BLaER1 (cell line): ENCODE data around the gene ALDH1L2.

Experiments used
- H3K27ac ChIP-seq: shearing (Covaris generic); formaldehyde crosslinking; 2 replicates; pipeline ENCODE4 v1.8.1; 2022
- H3K27me3 ChIP-seq: shearing (Covaris generic); formaldehyde crosslinking; 2 replicates; pipeline ENCODE4 v1.8.1; 2022
- H3K36me3 ChIP-seq: shearing (Covaris generic); formaldehyde crosslinking; 2 replicates; pipeline ENCODE4 v1.8.1; 2022
- H3K4me1 ChIP-seq: shearing (Covaris generic); formaldehyde crosslinking; 2 replicates; pipeline ENCODE4 v1.8.1; 2022
- H3K4me2 ChIP-seq: shearing (Covaris generic); formaldehyde crosslinking; 2 replicates; pipeline ENCODE4 v1.8.1; 2022
- H3K4me3 ChIP-seq: shearing (Covaris generic); formaldehyde crosslinking; 2 replicates; pipeline ENCODE4 v1.8.1; 2022
- H3K9ac ChIP-seq: shearing (Covaris generic); formaldehyde crosslinking; 2 replicates; pipeline ENCODE4 v1.8.1; 2022
- H3K9me3 ChIP-seq: shearing (Covaris generic); formaldehyde crosslinking; 2 replicates; pipeline ENCODE4 v1.8.1; 2022
- H4K20me1 ChIP-seq: shearing (Covaris generic); formaldehyde crosslinking; 2 replicates; pipeline ENCODE4 v1.8.1; 2022
- Cebpa-rat ChIP-seq: shearing (Covaris generic); IDR thresholded peaks from 2 replicates; pipeline ENCODE4 v1.8.1; 2022

ALDH1L2 gene

DNA sequence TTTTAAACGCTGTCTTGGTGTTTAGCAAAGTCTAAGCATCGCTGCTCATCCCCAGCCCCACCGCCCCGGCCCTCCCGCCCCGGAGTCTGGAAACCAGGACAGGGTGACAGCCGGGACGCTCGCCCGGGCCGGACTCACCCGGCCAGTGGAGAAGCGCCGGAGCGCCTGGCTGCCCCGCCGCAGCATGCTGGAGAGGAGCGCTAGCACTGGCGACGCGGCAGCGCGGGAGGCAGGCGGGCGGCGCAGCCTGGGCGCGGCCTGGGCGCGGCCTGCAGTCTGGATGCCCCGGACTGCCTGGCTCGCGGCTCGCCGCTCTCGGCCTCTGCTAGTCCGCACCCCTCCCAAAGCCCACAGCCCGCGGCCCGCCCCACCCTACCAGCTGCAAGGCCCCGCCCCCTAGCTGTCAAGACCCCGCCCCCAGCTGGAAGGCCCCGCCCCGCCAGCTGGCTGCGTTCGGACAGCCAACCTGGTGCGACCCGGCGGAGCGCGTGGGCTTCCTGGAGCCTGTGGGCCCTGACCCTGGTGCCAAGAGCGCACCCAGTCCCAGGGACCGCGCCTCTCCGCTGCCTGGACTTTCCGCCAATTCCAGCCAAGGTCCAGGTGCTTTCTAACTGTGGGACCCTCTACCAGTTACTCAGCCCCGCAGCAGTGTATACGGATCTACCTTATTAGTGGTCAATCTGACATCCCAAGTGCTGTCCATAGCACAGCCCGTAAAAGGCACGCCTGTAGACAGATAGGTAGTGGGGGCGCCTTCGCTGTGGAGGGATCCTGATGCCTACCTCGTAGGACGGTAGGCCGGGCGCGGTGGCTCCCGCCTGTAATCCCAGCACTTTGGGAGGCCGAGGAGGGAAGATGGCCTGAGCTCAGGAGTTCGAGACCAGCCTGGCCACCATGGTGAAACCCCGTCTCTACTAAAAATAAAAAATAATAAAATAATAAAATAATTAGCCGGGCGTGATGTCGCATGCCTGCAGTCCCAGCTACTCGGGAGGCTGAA is at the start of gene ALDH1L2:
Gene ALDH1L2, minus strand, starts transcription at position 208 of the 1,000 bp plus-strand sequence. Its CDS starts 22 bp downstream, at position 186.
- no peak for TF ChIP-seq Cebpa-rat
- peaks cover 25% of the 10 kb centered on the region for H3K9me3 ChIP-seq
- H3K27ac ChIP-seq: no peak within 1 kb of the TSS
- peaks cover 19% of the 10 kb centered on the region for H3K27me3 ChIP-seq
- peaks cover 8% of the 10 kb centered on the region; the same call in 1 of the 2 replicates for H3K4me1 ChIP-seq
- no peaks in the 10 kb centered on the region for H4K20me1 ChIP-seq
- H3K4me2 ChIP-seq: peak within 1 kb of the TSS; percentile 69
- H3K4me3 ChIP-seq: peak within 1 kb of the TSS; percentile 59
- 0 out of 2 replicates have a peak within 1 kb of the TSS, but pooled peaks have one; percentile 40 for H3K9ac ChIP-seq
- no peaks in the 10 kb centered on the region for H3K36me3 ChIP-seq

- TF ChIP-seq Cebpa-rat: no peak
- H3K36me3 ChIP-seq: peaks cover 97% of the 10 kb centered on the region
- peaks cover 39% of the 10 kb centered on the region for H4K20me1 ChIP-seq
Observed at GRCh38 chr12:105120551-105120950, 36.3 kb upstream of the ALDH1L2 start.

GRCh38 chr12:105116969-105117368 is 32.7 kb upstream of the ALDH1L2 start:
- H4K20me1 ChIP-seq: peaks cover 52% of the 10 kb centered on the region
- H3K9ac ChIP-seq: no peak overlapping the region
- H3K4me2 ChIP-seq: no peak overlapping the region
- TF ChIP-seq Cebpa-rat: no peak
- no peak overlapping the region for H3K4me3 ChIP-seq
- peaks cover 4% of the 10 kb centered on the region; the same call in 1 of the 2 replicates for H3K9me3 ChIP-seq
- no peak overlapping the region for H3K27ac ChIP-seq
- peaks cover 95% of the 10 kb centered on the region for H3K36me3 ChIP-seq
- no peaks in the 10 kb centered on the region for H3K4me1 ChIP-seq
- no peaks in the 10 kb centered on the region for H3K27me3 ChIP-seq

More at GRCh38 chr12:105120551-105120950, 36.3 kb upstream of the ALDH1L2 start:
- H3K27me3 ChIP-seq: no peaks in the 10 kb centered on the region
- H3K4me1 ChIP-seq: no peaks in the 10 kb centered on the region
- no peaks in the 10 kb centered on the region for H3K9me3 ChIP-seq
- H3K9ac ChIP-seq: no peak overlapping the region
- H3K4me2 ChIP-seq: no peak overlapping the region
- H3K4me3 ChIP-seq: no peak overlapping the region
- H3K27ac ChIP-seq: no peak overlapping the region

- Histone ChIP-seq H3K4me2 (no peak overlapping the region), H3K27me3 (no peaks in the 10 kb centered on the region), H3K4me1 (peaks cover 19% of the 10 kb centered on the region), H3K9ac (no peak overlapping the region), H4K20me1 (peaks cover 77% of the 10 kb centered on the region), H3K27ac (no peak overlapping the region), H3K4me3 (no peak overlapping the region), H3K36me3 (peaks cover 60% of the 10 kb centered on the region), H3K9me3 (peaks cover 4% of the 10 kb centered on the region; the same call in 1 of the 2 replicates)
- TF ChIP-seq Cebpa-rat: no peak
Observed at GRCh38 chr12:105113094-105113493, 28.8 kb upstream of the ALDH1L2 start.

DNA sequence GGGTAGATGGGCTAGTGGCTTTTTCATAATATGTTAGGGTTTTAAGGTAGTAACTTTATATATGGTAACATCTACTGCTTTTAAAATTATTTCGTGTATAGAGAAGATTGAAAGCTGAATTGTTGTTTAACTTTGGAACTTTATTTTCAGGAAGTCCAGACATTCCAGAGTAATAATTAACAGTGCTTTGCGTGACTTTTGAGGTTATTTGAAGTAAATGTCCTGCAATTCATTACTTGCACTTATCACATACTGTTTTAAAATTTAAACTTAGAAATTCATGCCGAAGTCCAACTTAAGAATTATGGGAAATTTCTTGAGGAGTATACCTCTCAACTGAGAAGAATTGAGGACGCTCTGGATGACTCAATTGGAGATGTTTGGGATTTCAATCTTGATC is 26.6 kb upstream of the ALDH1L2 start:
- Histone ChIP-seq H3K36me3 (peaks cover 39% of the 10 kb centered on the region), H3K9ac (no peak overlapping the region), H3K4me2 (peak overlapping the region; percentile 98), H4K20me1 (peaks cover 61% of the 10 kb centered on the region), H3K27me3 (no peaks in the 10 kb centered on the region), H3K4me1 (peaks cover 19% of the 10 kb centered on the region), H3K9me3 (peaks cover 4% of the 10 kb centered on the region; the same call in 1 of the 2 replicates), H3K4me3 (peak overlapping the region; percentile 84; the same call in 1 of the 2 replicates), H3K27ac (no peak overlapping the region)
- TF ChIP-seq Cebpa-rat: no peak

- Histone ChIP-seq H3K36me3 (peaks cover 28% of the 10 kb centered on the region), H4K20me1 (peaks cover 57% of the 10 kb centered on the region), H3K4me3 (peak overlapping the region; percentile 84), H3K9me3 (peaks cover 10% of the 10 kb centered on the region; the same call in 1 of the 2 replicates), H3K9ac (peak overlapping the region; percentile 94), H3K4me2 (peak overlapping the region; percentile 98), H3K27me3 (no peaks in the 10 kb centered on the region), H3K27ac (peak overlapping the region; percentile 97), H3K4me1 (peaks cover 19% of the 10 kb centered on the region)
- TF ChIP-seq Cebpa-rat: no peak
Observed at GRCh38 chr12:105109465-105110212, 25.4 kb upstream of the ALDH1L2 start.

DNA sequence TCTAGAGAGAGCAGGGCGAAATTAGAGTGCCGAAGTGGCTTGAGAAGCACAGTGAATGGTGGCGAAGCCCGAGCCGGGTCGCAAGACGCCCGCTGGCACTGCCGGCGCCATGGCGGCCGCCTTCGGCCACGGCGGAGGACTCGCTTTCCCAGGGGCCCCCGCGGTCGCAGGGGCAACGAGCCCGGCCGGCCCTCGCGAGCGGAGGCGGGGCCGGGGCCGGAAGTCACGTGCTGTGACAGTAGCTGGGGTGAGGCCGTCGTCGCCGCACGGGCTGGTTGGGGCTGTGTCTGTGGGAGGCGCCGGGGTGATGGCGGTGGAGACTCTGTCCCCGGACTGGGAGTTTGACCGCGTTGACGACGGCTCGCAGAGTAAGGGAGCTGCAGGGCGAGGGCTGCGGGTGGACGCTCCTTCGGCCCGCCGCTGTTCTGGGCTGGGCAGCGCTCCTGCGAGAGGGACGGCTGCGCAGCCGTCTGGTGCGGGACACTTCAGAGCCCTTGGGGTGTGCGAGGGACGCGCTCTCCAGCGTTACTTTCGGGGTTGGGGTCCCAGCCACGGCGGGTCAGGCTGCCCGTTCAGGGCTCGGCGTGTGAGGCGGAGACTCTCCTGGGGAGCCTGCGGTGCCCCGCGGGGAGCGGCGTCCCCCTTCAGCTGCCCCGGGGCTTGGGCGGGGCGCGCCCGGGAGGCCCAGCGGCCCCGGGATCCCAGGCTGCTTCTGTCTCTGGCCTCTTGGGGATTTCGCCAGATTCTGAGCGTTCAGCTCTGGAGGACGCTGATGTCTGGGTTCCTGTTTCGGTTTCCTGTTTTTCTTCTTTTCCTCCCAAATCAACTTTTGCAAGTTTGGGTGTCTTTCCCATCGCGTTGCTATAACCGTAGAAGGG is 23.5 kb upstream of the ALDH1L2 start, which contains the start of gene WASHC4:
Gene WASHC4, plus strand, starts transcription at position 238 of the 878 bp plus-strand sequence. Its CDS starts 70 bp downstream, at position 308.
- Histone ChIP-seq H4K20me1 (peaks cover 38% of the 10 kb centered on the region), H3K9me3 (peaks cover 12% of the 10 kb centered on the region; the same call in 1 of the 2 replicates), H3K4me3 (peak within 1 kb of the TSS; percentile 84), H3K27me3 (no peaks in the 10 kb centered on the region), H3K4me2 (peak within 1 kb of the TSS; percentile 98), H3K4me1 (peaks cover 19% of the 10 kb centered on the region), H3K27ac (peak within 1 kb of the TSS; percentile 97), H3K36me3 (peaks cover 11% of the 10 kb centered on the region), H3K9ac (peak within 1 kb of the TSS; percentile 94)
- TF ChIP-seq Cebpa-rat: no peak

- peak overlapping the region; percentile 94 for H3K9ac ChIP-seq
- peak overlapping the region; percentile 97 for H3K27ac ChIP-seq
- peaks cover 5% of the 10 kb centered on the region for H3K36me3 ChIP-seq
- H3K9me3 ChIP-seq: peaks cover 8% of the 10 kb centered on the region; the same call in 1 of the 2 replicates
- peaks cover 19% of the 10 kb centered on the region for H3K4me1 ChIP-seq
- H3K27me3 ChIP-seq: no peaks in the 10 kb centered on the region
- TF ChIP-seq Cebpa-rat: no peak
- H3K4me2 ChIP-seq: peak overlapping the region; percentile 88
- peak overlapping the region; percentile 84 for H3K4me3 ChIP-seq
- H4K20me1 ChIP-seq: peaks cover 32% of the 10 kb centered on the region
Observed at GRCh38 chr12:105107171-105107493, 22.9 kb upstream of the ALDH1L2 start.
